M059J (cell line): ENCODE data around the gene HARS1. TPM values are rescaled to one million over a fixed set of nuclear protein-coding genes. Genes with fewer than 3 reads are reported as not detected.

Experiments used
- DNase-seq: peaks from one replicate; pipeline ENCODE4 v3.0.0-alpha.2; 2012; ENCODE audit warnings: low read depth
- total RNA-seq: library from RNA; depleted of rRNA; stranded (reverse); fragments of >200 nt; shearing (Covaris generic); gene quantifications from 2 replicates; pipeline ENCODE4 v1.2.3, GENCODE V29; 2014; rRNA removed

The HARS1 gene
- total RNA-seq, 1 experiment from 2014 or later, result 58.1 TPM

DNA sequence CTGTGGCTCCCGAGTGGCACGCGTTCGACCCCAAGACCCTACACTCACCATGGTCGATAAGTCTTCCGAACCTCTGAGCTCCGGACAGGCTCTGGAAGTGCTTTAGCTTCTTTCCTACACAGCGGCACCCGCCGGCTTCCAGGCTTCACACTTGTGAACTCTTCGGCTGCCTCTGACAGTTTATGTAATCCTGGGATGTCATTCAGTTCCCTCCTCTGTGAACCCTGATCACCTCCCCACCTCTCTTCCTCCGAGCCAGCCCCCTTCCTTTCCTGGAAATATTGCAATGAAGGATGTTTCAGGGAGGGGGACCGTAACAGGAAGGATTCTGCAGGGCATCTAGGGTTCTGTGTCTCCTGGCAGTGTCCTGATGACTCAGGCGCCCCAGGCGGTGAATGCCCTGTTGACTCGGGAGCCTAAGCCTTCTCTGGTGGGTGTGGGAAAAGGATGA lies 58.1 kb downstream of the HARS1 start, which contains the start of gene CD14:
Gene CD14, minus strand, starts transcription at position 155 of the 451 bp plus-strand sequence. Its CDS starts 104 bp downstream, at position 51.
- DNase-seq, result peak; percentile 71

DNA sequence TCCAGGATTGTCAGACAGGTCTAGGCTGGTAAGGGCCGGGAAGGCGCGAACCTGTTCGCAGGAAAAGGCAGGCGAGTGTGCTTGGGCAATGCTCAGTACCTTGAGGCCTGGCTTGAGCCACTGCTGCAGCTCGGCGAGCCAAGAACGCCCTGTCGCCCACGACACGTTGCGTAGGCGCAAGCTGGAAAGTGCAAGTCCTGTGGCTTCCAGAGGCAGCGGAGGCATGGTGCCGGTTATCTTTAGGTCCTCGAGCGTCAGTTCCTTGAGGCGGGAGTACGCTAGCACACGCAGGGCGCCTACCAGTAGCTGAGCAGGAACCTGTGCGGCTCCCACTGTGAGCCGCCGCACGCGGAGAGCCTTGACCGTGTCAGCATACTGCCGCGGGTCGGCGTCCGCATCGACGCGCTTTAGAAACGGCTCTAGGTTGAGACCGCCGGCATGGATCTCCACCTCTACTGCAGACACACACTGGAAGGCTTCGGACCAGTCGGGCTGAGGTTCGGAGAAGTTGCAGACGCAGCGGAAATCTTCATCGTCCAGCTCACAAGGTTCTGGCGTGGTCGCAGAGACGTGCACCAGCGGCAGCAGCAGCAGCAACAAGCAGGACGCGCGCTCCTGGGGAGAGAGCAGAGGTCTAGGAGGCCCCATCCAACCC lies 58.7 kb downstream of the HARS1 start:
- no peak for DNase-seq

DNA sequence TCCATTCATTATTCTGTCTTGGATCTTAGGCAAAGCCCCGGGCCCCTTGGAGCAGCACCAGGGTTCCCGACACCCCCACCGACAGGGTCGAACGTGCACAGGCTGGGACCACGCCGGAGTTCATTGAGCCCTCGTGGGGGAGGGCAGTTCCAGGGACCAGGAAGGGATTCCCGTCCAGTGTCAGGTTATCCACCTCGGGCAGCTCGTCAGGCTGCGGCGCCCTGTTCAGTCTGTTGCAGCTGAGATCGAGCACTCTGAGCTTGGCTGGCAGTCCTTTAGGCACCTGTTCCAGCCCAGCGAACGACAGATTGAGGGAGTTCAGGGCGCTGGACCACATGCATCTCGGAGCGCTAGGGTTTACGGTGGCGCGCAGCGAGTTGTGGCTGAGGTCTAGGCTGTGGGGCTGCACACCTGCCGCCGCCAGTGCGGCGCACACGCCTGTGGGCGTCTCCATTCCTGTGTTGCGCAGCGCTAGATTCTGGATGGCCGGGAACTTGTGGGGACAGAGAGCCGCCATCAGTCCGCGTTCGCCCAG lies 59.3 kb downstream of the HARS1 start:
- no peak for DNase-seq

DNA sequence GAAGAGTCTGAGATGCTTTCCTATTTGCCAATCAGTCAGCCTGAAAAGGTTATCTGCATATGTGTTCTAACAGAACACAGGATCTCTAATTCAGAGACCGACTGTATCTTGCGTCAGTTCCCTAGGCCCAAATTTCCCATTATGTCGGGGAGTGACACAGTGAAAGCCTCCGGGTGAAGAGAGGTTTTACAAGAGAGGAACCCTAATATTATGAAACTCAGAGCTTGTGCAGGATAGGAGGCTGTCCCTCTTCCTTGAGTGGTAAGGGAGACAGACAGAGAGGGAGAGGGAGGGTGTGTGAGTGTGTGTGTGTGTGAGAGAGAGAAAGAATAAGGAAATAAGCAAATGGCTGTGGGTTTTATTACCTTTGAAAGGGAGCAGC lies 60.1 kb downstream of the HARS1 start:
- no peak for DNase-seq

DNA sequence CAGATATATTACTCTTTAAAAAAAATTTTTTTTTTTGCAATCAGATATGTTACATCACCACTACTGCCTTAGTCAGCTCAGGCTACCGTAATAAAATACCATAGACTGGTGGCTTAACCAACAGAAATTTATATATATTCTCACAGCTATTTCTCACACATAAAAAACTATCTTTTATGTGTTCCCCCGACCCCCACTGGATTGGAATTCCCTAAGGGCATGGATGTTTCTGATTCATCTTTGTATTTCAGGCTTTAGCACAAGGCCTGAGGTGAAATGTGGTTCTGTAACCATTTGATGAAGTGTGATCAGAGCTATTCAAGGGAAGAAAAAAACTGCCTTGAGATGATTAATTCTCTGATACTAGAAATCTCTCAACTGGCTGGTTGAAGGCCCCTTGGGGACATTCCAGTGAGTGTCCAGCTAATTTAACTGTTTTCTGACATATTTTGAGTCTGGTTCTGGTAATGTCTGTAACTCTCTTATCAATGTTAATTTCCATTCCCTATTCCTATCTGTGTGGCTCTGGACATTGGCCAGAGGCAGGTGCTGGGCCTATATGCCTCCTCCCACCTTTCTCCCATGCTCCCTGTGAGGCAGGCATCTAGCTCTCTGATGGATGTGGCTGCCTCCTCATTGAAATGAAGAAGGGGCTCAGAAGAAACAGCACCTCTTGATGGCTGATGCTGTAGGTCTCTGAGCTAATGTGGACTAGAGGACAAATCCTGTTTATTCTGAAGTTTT lies 60.7 kb downstream of the HARS1 start:
- peak; percentile 93 for DNase-seq

DNA sequence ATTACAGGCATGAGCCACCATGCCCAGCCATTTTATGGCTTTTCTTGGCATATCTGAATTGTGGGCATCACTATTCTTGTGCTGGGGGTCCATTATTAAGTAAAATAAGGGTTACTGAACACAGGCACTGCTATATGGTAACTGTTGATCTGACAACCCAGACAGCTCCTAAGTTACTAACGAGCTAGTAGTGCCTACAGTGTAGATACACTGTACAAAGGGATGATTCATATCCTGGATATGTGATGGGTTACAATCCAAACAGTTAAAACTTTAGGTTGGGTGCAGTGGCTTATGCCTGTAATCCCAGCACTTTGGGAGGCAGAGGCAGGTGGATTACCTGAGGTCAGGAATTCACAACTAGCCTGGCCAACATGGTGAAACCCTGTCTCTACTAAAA lies 62.5 kb downstream of the HARS1 start:
- peak; percentile 54 for DNase-seq

DNA sequence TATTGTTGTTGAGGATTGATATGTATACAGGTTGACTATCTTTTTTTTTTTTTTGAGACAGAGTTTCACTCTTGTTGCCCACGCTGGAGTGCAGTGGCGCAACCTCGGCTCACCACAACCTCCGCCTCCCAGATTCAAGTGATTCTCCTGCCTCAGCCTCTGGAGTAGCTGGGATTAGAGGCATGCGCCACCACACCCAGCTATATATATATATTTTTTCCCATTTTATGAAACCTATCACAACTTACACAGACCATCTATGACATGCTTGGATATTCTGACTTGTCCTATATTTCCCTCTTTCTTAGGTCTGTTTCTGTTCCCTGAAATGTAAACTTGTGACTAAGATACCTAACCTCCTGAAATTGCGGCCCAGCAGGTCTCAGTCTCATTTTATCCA lies 63.2 kb downstream of the HARS1 start:
- DNase-seq, result no peak

DNA sequence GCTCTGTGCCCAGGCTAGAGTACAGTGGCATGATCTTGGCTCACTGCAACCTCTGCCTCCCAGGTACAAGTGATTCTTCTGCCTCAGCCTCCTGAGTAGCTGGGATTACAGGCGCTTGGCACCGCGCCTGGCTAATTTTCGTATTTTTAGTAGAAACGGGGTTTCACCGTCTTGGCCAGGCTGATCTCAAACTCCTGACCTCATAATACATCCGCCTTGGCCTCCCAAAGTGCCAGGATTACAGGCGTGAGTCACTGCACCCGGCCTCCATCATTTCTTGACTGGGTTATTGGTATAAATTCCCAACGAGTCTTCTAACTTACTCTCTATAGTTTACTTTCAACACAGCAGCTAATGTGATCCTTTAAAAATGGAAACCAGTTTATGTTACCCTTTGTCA lies 66.3 kb downstream of the HARS1 start:
- peak; percentile 75 for DNase-seq

Other genes starting within 250 kb of the HARS1 start
- not detected in 2 replicates for gene EIF4EBP3, start 143.7 kb downstream of the HARS1 start, total RNA-seq
- gene SRA1, start 133.9 kb downstream of the HARS1 start, total RNA-seq, result 48.5 and 55.9 TPM in 2 replicates
- 0.54 and 3.4 TPM in 2 replicates for gene APBB3, start 126.8 kb downstream of the HARS1 start, total RNA-seq
- 29.4 and 33.5 TPM in 2 replicates for gene SLC35A4, start 126.5 kb downstream of the HARS1 start, total RNA-seq
- gene CD14, start 58.2 kb downstream of the HARS1 start, total RNA-seq, result 0.47 TPM in 1 of 2 replicates, not detected in the other
- gene TMCO6, start 51.9 kb downstream of the HARS1 start, total RNA-seq, result 15.2 and 32.7 TPM in 2 replicates
- 87.2 and 106 TPM in 2 replicates for gene NDUFA2, start 43.7 kb downstream of the HARS1 start, total RNA-seq
- gene IK, start 43.5 kb downstream of the HARS1 start, total RNA-seq, result 96.8 and 118 TPM in 2 replicates
- gene WDR55, start 26.5 kb downstream of the HARS1 start, total RNA-seq, result 11.7 and 26.5 TPM in 2 replicates
- 0.44 TPM in 1 of 2 replicates, not detected in the other for gene DND1, start 17.8 kb downstream of the HARS1 start, total RNA-seq
- gene HARS2, start 85 bp upstream of the HARS1 start, total RNA-seq, result 29.6 and 36.7 TPM in 2 replicates
- 68.0 and 71.3 TPM in 2 replicates for gene ZMAT2, start 9.1 kb upstream of the HARS1 start, total RNA-seq
- 0.05 TPM in 1 of 2 replicates, not detected in the other for gene PCDHA1, start 94.8 kb upstream of the HARS1 start, total RNA-seq
- not detected in 2 replicates for gene PCDHA2, start 103.5 kb upstream of the HARS1 start, total RNA-seq
- gene PCDHA3, start 109.7 kb upstream of the HARS1 start, total RNA-seq, result not detected in 2 replicates
- not detected in 2 replicates for gene PCDHA4, start 115.7 kb upstream of the HARS1 start, total RNA-seq
- not detected in 2 replicates for gene PCDHA5, start 130.2 kb upstream of the HARS1 start, total RNA-seq
- gene PCDHA6, start 136.6 kb upstream of the HARS1 start, total RNA-seq, result not detected in 2 replicates
- gene PCDHA7, start 142.9 kb upstream of the HARS1 start, total RNA-seq, result 0.02 TPM in 1 of 2 replicates, not detected in the other
- gene PCDHA8, start 149.8 kb upstream of the HARS1 start, total RNA-seq, result not detected in 2 replicates
- not detected in 2 replicates for gene PCDHA9, start 157.0 kb upstream of the HARS1 start, total RNA-seq
- gene PCDHA10, start 164.5 kb upstream of the HARS1 start, total RNA-seq, result not detected in 2 replicates
- 0.07 and 0.27 TPM in 2 replicates for gene PCDHA11, start 177.6 kb upstream of the HARS1 start, total RNA-seq
- gene PCDHA12, start 183.9 kb upstream of the HARS1 start, total RNA-seq, result not detected in 2 replicates
- gene PCDHA13, start 190.8 kb upstream of the HARS1 start, total RNA-seq, result not detected in 2 replicates
- 0.25 and 0.34 TPM in 2 replicates for gene PCDHAC1, start 234.9 kb upstream of the HARS1 start, total RNA-seq